Neural cell (in vitro differentiated cells): ENCODE results near the gene RPS19BP1.

Experiments used
- CTCF ChIP-seq: fragments of 450-650 bp; IDR thresholded peaks from 2 replicates; pipeline ENCODE4 v1.5.1; 2014; ENCODE audit warnings: antibody characterized with exemption, mild to moderate bottlenecking, moderate library complexity; ENCODE audit not compliant: poor library complexity, severe bottlenecking
- MXI1 ChIP-seq: fragments of 450-650 bp; conservative IDR thresholded peaks from 2 replicates; pipeline ENCODE4 v1.6.1; 2014; ENCODE audit warnings: antibody characterized with exemption, mild to moderate bottlenecking; ENCODE audit not compliant: poor library complexity, severe bottlenecking
- REST ChIP-seq: IDR thresholded peaks from 2 replicates; pipeline ENCODE4 v1.6.1; 2012; ENCODE audit warnings: borderline replicate concordance
- TAF1 ChIP-seq: IDR thresholded peaks from 2 replicates; pipeline ENCODE4 v1.6.1; 2012; ENCODE audit warnings: low read depth

GRCh38 chr22:39565414-39565944, 32.9 kb upstream of the RPS19BP1 start:
- no peak for TF ChIP-seq MXI1
- TF ChIP-seq REST = no peak
- no peak for TF ChIP-seq CTCF
- no peak for TF ChIP-seq TAF1
